ENCODE results near the gene ZSCAN20. TPM values are rescaled to one million over a fixed set of nuclear protein-coding genes. Genes with fewer than 3 reads are reported as not detected.

ZSCAN20 gene
- total RNA-seq, 1 experiment from 2014 or later = 3.9 TPM

- H3K9me3 Mint-ChIP-seq = no peaks in the 10 kb centered on the region
- DNase-seq = no peak
- Histone ChIP-seq H2AK5ac (ENCODE audit: insufficient read length, low read length) (no peak overlapping the region), H3K4me1 (ENCODE audit: insufficient read depth, low read length) (no peaks in the 10 kb centered on the region), H3K23ac (ENCODE audit: insufficient read length, low read depth, low read length) (no peak overlapping the region), H3K79me2 (ENCODE audit: insufficient read depth, low read length) (no peaks in the 10 kb centered on the region), H3K18ac (ENCODE audit: insufficient read length, low read depth, low read length) (no peak overlapping the region), H2BK12ac (ENCODE audit: insufficient read length, low read depth, low read length) (no peak overlapping the region), H3K27ac (ENCODE audit: insufficient read length, low read depth, low read length) (no peak overlapping the region), H2AFZ (ENCODE audit: low read length) (no peak overlapping the region), H3K56ac (ENCODE audit: insufficient read length, low read depth, low read length) (no peak overlapping the region), H2BK20ac (ENCODE audit: low read depth, low read length, poor library complexity, severe bottlenecking) (no peak overlapping the region), H3K9ac (ENCODE audit: extremely low read depth, insufficient read length, low read length) (no peak overlapping the region), H3K4me2 (ENCODE audit: insufficient read depth, insufficient read length, low read length) (no peak overlapping the region), H2BK120ac (ENCODE audit: low read depth, low read length, poor library complexity, severe bottlenecking) (no peak overlapping the region), H4K8ac (replicated peaks; ENCODE audit: insufficient read length, low read depth, low read length) (no peak overlapping the region), H3K27me3 (ENCODE audit: insufficient read depth, low read length) (no peaks in the 10 kb centered on the region), H4K20me1 (ENCODE audit: control insufficient read depth, insufficient read depth, insufficient read length) (no peaks in the 10 kb centered on the region), H2BK5ac (ENCODE audit: insufficient read length, low read length) (no peak overlapping the region), H2BK15ac (ENCODE audit: low read depth, low read length) (no peak overlapping the region), H3K23me2 (ENCODE audit: insufficient read length, low read depth, low read length, poor library complexity, severe bottlenecking) (no peaks in the 10 kb centered on the region), H3K79me1 (ENCODE audit: insufficient read depth, low read depth, low read length, poor library complexity, severe bottlenecking) (no peaks in the 10 kb centered on the region), H4K5ac (ENCODE audit: insufficient read length, low read depth, low read length) (no peak overlapping the region), H3K9me3 (ENCODE audit: control insufficient read depth, low read depth, low read length) (no peaks in the 10 kb centered on the region), H4K91ac (ENCODE audit: insufficient read length, low read depth, low read length) (no peak overlapping the region), H3K14ac (ENCODE audit: insufficient read depth, low read length) (no peak overlapping the region), H3K4ac (ENCODE audit: low read depth, low read length) (no peak overlapping the region), H3T11ph (ENCODE audit: low read length) (no peak overlapping the region)
- peaks cover 0 to 9% of the 10 kb centered on the region in 2 experiments; a peak in 3 of 4 replicates for H3K4me1 Mint-ChIP-seq
- no CpG with 5 or more reads among the region's 3 CpGs for WGBS (ENCODE audit: extremely low coverage, insufficient read length, low lambda C conversion rate)
- H3K27ac Mint-ChIP-seq = no peak overlapping the region
- H3K36me3 Mint-ChIP-seq (ENCODE audit: insufficient read depth in 1 of 3, low read depth in 3 of 3) = peaks cover 0 to 4% (median 3%) of the 10 kb centered on the region in 3 experiments; a peak in 3 of 7 replicates
- H3K27me3 Mint-ChIP-seq (ENCODE audit: low read depth) = peaks cover 4% of the 10 kb centered on the region; the same call in 1 of the 2 replicates
- no peak overlapping the region for H3K4me3 Mint-ChIP-seq
- no peak for TF ChIP-seq CTCF (conservative IDR thresholded peaks at IDR 0.05)
Measured at GRCh38 chr1:33524586-33524985, 52.1 kb downstream of the ZSCAN20 start.
